GM12801 (cell line): ENCODE results near the gene MED4.

Source experiments
- TF ChIP-seq, protein P1 (sequence below): IDR thresholded peaks from one replicate; pipeline ENCODE4 v1.5.1; 2011; ENCODE audit warnings: control low read depth; ENCODE audit not compliant: insufficient read length; ENCODE audit errors: extremely low read depth

The MED4 gene

GRCh38 chr13:48069573-48069972 is 25.3 kb downstream of the MED4 start:
- TF ChIP-seq, protein P1, sequence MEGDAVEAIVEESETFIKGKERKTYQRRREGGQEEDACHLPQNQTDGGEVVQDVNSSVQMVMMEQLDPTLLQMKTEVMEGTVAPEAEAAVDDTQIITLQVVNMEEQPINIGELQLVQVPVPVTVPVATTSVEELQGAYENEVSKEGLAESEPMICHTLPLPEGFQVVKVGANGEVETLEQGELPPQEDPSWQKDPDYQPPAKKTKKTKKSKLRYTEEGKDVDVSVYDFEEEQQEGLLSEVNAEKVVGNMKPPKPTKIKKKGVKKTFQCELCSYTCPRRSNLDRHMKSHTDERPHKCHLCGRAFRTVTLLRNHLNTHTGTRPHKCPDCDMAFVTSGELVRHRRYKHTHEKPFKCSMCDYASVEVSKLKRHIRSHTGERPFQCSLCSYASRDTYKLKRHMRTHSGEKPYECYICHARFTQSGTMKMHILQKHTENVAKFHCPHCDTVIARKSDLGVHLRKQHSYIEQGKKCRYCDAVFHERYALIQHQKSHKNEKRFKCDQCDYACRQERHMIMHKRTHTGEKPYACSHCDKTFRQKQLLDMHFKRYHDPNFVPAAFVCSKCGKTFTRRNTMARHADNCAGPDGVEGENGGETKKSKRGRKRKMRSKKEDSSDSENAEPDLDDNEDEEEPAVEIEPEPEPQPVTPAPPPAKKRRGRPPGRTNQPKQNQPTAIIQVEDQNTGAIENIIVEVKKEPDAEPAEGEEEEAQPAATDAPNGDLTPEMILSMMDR, result no peak

DNA sequence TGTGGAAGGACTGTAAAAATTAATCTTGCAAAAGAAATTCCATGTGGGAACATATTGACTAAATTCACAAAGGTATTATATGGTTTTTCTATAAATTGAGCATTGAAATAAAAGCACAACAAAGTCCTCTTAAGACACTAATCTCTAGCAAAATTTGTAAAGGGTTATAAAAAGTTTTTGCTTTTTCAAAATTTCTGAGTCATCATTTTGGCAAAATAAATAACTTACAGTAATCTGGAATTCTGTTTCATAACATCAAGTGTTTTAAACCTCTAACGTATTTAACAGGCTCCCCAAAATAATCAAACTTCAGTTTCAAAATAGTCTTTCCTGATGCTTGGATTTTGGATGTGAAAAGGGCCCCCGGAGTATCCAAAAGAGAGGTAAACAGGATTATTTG is 26.0 kb downstream of the MED4 start:
- TF ChIP-seq, protein P1, result no peak

- TF ChIP-seq, protein P1, result no peak
Observed at GRCh38 chr13:48068036-48068435, 26.9 kb downstream of the MED4 start.

- TF ChIP-seq, protein P1, result no peak
Observed at GRCh38 chr13:48066310-48066989, 28.5 kb downstream of the MED4 start.

DNA sequence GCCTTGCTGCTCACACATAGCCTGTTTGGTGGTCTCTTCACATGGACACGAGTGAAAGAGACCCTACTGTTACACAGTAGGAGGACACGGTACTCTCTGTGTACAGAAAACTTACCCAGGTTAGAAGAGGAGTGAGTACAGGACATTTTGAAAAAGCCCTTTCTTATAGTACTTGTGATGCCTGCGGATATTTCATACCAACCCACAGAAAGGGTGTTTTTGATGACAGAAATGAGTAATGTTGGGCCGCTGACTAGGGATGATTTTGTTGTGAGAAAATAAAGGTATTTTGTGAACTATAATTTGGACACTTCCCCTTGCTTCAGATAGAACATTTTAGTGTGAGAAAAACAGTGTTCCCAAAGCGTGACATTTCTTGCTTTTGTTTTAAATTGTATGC is 39.2 kb downstream of the MED4 start:
- TF ChIP-seq, protein P1, result no peak

DNA sequence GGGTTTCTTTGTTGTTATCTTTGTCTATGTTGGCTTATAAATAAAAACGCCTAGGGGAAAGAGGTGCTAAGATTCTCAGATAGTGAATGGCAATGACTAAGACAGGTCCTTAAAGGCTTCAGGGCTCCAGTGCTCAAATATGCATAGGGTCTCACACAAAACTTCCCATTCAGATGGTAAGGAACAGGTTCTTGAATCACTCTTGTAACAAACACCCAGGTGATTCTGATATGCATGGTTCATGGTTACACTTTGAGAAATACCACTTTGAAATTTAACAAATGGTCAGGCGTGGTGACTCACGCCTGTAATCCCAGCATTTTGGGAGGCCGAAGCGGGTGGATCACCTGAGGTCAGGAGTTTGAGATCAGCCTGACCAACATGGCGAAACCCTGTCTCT is 40.3 kb downstream of the MED4 start:
- TF ChIP-seq, protein P1, result no peak

- TF ChIP-seq, protein P1, result no peak
Observed at GRCh38 chr13:48050550-48050949, 44.4 kb downstream of the MED4 start.
